B cell (primary cell): ENCODE measurements around the gene GDPD3. TPM values are rescaled to one million over a fixed set of nuclear protein-coding genes. Genes with fewer than 3 reads are reported as not detected.

ENCODE experiments used
- ATAC-seq: fragments of 200-7000 bp; cut with Tn5 transposase; one replicate; pipeline ENCODE4 v1.10.0; 2021; ENCODE audit warnings: low read depth, mild to moderate bottlenecking, moderate number of reproducible peaks, moderate library complexity
- CTCF ChIA-PET: fragments of 350-600 bp; sonication (Branson Sonifier 250); formaldehyde crosslinking; loops from one replicate; lab custom pipeline; 2021; ENCODE audit warnings: antibody characterized with exemption, inconsistent platforms; lab: Charles Lee
- POLR2A ChIA-PET: fragments of 350-600 bp; sonication (Branson Sonifier 250); formaldehyde crosslinking; loops from one replicate; lab custom pipeline; 2021; ENCODE audit warnings: antibody characterized with exemption; lab: Charles Lee
- DNase-seq: peaks from one replicate; pipeline ENCODE4 v3.0.0; 2013
- H2AFZ ChIP-seq: 2 replicates; pipeline ENCODE4 v1.6.1; 2012; ENCODE audit warnings: mild to moderate bottlenecking, low read depth, low read length; ENCODE audit not compliant: insufficient read depth, poor library complexity, severe bottlenecking
- H3K27ac ChIP-seq, 2 donors: 1 replicate in 1 of 2; 2 replicates in 1 of 2; pipeline ENCODE4 v1.5.1; 2012 to 2013; ENCODE audit warnings: low read length in 2 of 2, mild to moderate bottlenecking in 2 of 2, moderate library complexity in 1 of 2
- H3K27me3 ChIP-seq, 4 experiments: fragments of 200-600 bp in 1 of 4; sonication (generic) in 1 of 4; replicated peaks in 1 of 4; 1 replicate in 2 of 4; 2 replicates in 2 of 4; pipeline versions ENCODE4 v1.6.1 to v1.7.0; 2013 to 2016; ENCODE audit warnings: low read length in 3 of 4, mild to moderate bottlenecking in 2 of 4, mixed read lengths in 1 of 4, moderate library complexity in 1 of 4; ENCODE audit not compliant: insufficient read depth in 4 of 4, control insufficient read depth in 3 of 4; ENCODE audit errors: control extremely low read depth in 1 of 4
- H3K36me3 ChIP-seq, 2 experiments: replicated peaks in 1 of 2; 1 replicate in 1 of 2; 2 replicates in 1 of 2; pipeline versions ENCODE4 v1.6.1 to v1.7.1; 2013; ENCODE audit warnings: low read length in 1 of 2; ENCODE audit not compliant: insufficient read depth in 2 of 2, control insufficient read depth in 1 of 2; ENCODE audit errors: control extremely low read depth in 1 of 2, extremely low read depth in 1 of 2
- H3K4me1 ChIP-seq, 2 donors: fragments of 200-600 bp in 1 of 2; sonication (generic) in 1 of 2; 1 replicate in 1 of 2; 2 replicates in 1 of 2; pipeline versions ENCODE4 v1.5.1 to v1.6.1; 2013 to 2017; ENCODE audit warnings: low read length in 2 of 2; ENCODE audit not compliant: control insufficient read depth in 2 of 2, insufficient read depth in 2 of 2
- H3K4me2 ChIP-seq: replicated peaks from 2 replicates; pipeline ENCODE3; 2012; ENCODE audit warnings: mild to moderate bottlenecking, low read depth, low read length; ENCODE audit not compliant: poor library complexity, severe bottlenecking
- H3K4me3 ChIP-seq, 5 experiments: fragments of 200-600 bp in 1 of 5; sonication (generic) in 1 of 5; 1 replicate in 3 of 5; 2 replicates in 2 of 5; pipeline versions ENCODE4 v1.5.1 to v1.7.0; 2011 to 2016; ENCODE audit warnings: low read length in 4 of 5, mild to moderate bottlenecking in 4 of 5, low read depth in 2 of 5, control low read depth in 1 of 5, moderate library complexity in 1 of 5; ENCODE audit not compliant: insufficient read depth in 1 of 5; ENCODE audit errors: control extremely low read depth in 1 of 5, extremely low read depth in 1 of 5
- H3K79me2 ChIP-seq: fragments of 200-600 bp; sonication (generic); one replicate; pipeline ENCODE4 v1.6.0; 2016; ENCODE audit warnings: low read length; ENCODE audit not compliant: control insufficient read depth, insufficient read depth
- H3K9ac ChIP-seq: fragments of 200-600 bp; sonication (generic); 2 replicates; pipeline ENCODE4 v1.6.1; 2017; ENCODE audit warnings: mild to moderate bottlenecking, low read length, moderate library complexity
- H3K9me3 ChIP-seq, 3 donors: one replicate each; pipeline versions ENCODE4 v1.6.1 to v1.7.1; 2013; ENCODE audit warnings: low read length in 2 of 3; ENCODE audit not compliant: control insufficient read depth in 2 of 3, insufficient read depth in 1 of 3; ENCODE audit errors: control extremely low read depth in 1 of 3
- H4K20me1 ChIP-seq: 2 replicates; pipeline ENCODE4 v1.6.0; 2012; ENCODE audit warnings: mild to moderate bottlenecking, low read length; ENCODE audit not compliant: insufficient read depth, control insufficient read depth, poor library complexity, severe bottlenecking
- H3K27ac Mint-ChIP-seq: one replicate; pipeline ENCODE4 v1.8.0; 2021; ENCODE audit warnings: mixed read lengths
- H3K27me3 Mint-ChIP-seq: one replicate; pipeline ENCODE4 v1.8.0; 2021; ENCODE audit warnings: mixed read lengths
- H3K4me1 Mint-ChIP-seq: one replicate; pipeline ENCODE4 v1.8.0; 2021; ENCODE audit warnings: mixed read lengths
- H3K4me3 Mint-ChIP-seq: one replicate; pipeline ENCODE4 v1.8.0; 2021; ENCODE audit warnings: mixed read lengths
- H3K9me3 Mint-ChIP-seq: one replicate; pipeline ENCODE4 v1.8.0; 2022; ENCODE audit warnings: mixed read lengths; ENCODE audit not compliant: insufficient read depth
- EZH2 ChIP-seq: IDR thresholded peaks from 2 replicates; pipeline ENCODE4 v1.6.1; 2012; ENCODE audit warnings: borderline replicate concordance, low read depth, mild to moderate bottlenecking, moderate library complexity, low read length; ENCODE audit not compliant: insufficient read depth, poor library complexity, severe bottlenecking
- WGBS: methylation state at CpG from one replicate; pipeline ENCODE4 v1.1.5; 2013; ENCODE audit warnings: missing lambda C conversion rate; ENCODE audit not compliant: insufficient coverage; 5-methylcytosine and 5-hydroxymethylcytosine counted together
- intact Hi-C: fragments of 100-400 bp; cut with micrococcal nuclease; formaldehyde crosslinking; loops from one replicate; pipeline ENCODE4 v1.10.0; 2022
- polyA plus RNA-seq: library from polyadenylated mRNA; depleted of rRNA; stranded (reverse); fragments of >200 nt; gene quantifications from 2 replicates; pipeline ENCODE4 v1.2.3, GENCODE V29; 2012
- total RNA-seq, 2 donors: library from RNA; stranded (reverse); fragments of 120-200 nt in 1 of 2; gene quantifications; 1 replicate in 1 of 2; 2 replicates in 1 of 2; pipeline versions ENCODE4 v1.2.3 to v1.2.4, GENCODE V29; 2013 to 2022
- TF ChIP-seq, protein P1 (sequence below): fragments of 200-600 bp; IDR thresholded peaks from one replicate; pipeline ENCODE4 v1.8.0; 2022; ENCODE audit warnings: antibody characterized with exemption, mild to moderate bottlenecking

Gene GDPD3
- total and polyA plus RNA-seq, 2 donors (not counting 1 experiment from before 2014, with no cell fraction given): 10.6 to 17.3 TPM

DNA sequence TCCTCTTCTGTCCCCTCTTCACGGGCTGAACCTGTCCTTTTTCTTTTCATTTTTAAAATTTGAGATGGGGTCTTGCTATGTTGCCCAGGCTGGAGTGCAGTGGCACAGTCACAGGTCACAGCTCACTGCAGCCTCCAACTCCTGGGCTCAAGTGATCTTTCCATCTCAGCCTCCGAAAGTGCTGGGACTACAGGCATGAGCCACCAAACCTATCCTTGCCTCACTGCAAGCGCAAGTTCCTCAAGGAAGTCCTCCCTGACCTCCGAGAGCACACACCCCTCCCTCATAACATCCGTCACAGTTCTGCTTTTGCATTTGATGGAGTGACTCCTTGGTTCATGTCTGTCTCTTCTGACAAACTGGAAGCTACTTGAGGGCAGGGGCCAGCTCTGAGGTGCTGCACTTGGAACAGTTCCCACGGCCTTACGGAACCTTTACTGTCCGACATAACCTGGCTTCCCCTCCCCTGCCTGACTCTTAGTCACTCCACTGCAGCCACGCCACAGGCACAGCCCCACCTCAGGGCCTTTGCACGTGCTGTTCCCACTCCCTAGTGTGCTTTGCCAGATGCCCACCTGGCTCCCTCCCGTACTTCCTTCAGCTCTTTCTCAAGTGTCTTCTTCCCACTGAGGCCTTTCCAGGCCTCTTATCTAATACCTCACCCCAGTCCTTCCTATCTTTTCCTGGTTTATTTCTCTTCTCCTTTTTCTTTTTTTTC, 26.0 kb downstream of the GDPD3 start:
- WGBS: 85% methylated on average over 8 of the region's 11 CpGs
- CTCF ChIA-PET: no interaction called here

GRCh38 chr16:30086291-30087140, 26.8 kb downstream of the GDPD3 start:
- peak overlapping the region; percentile 65 for H3K27ac Mint-ChIP-seq
- intact Hi-C loops: no loop called here
- TF ChIP-seq, protein P1, sequence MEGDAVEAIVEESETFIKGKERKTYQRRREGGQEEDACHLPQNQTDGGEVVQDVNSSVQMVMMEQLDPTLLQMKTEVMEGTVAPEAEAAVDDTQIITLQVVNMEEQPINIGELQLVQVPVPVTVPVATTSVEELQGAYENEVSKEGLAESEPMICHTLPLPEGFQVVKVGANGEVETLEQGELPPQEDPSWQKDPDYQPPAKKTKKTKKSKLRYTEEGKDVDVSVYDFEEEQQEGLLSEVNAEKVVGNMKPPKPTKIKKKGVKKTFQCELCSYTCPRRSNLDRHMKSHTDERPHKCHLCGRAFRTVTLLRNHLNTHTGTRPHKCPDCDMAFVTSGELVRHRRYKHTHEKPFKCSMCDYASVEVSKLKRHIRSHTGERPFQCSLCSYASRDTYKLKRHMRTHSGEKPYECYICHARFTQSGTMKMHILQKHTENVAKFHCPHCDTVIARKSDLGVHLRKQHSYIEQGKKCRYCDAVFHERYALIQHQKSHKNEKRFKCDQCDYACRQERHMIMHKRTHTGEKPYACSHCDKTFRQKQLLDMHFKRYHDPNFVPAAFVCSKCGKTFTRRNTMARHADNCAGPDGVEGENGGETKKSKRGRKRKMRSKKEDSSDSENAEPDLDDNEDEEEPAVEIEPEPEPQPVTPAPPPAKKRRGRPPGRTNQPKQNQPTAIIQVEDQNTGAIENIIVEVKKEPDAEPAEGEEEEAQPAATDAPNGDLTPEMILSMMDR: no peak
- no peak for TF ChIP-seq EZH2
- peaks cover 17% of the 10 kb centered on the region for H3K4me1 Mint-ChIP-seq
- H2AFZ ChIP-seq: no peak overlapping the region
- ChIA-PET POLR2A (interaction anchor here (0.5 kb wide), 1 partner anchor 319 kb away, joined by 5 read pairs; no protein-coding TSS in a partner anchor), CTCF (no interaction called here)
- no peak overlapping the region for H3K4me2 ChIP-seq
- H3K27ac ChIP-seq: no peak overlapping the region
- WGBS: 92% methylated on average over 19 of the region's 27 CpGs
- peaks cover 5 to 17% of the 10 kb centered on the region in 2 donors for H3K4me1 ChIP-seq
- H3K4me3 ChIP-seq: no peak overlapping the region
- no peaks in the 10 kb centered on the region for H3K27me3 Mint-ChIP-seq
- DNase-seq (no peak), ATAC-seq (no peak)
- no peak overlapping the region for H3K4me3 Mint-ChIP-seq
- no peaks in the 10 kb centered on the region for H3K9me3 Mint-ChIP-seq
- H3K27me3 ChIP-seq: no peaks in the 10 kb centered on the region
- H3K79me2 ChIP-seq: no peaks in the 10 kb centered on the region
- H3K9ac ChIP-seq: no peak overlapping the region
- H3K36me3 ChIP-seq: peaks cover 0 to 37% of the 10 kb centered on the region in 2 experiments
- no peaks in the 10 kb centered on the region for H4K20me1 ChIP-seq
- H3K9me3 ChIP-seq: no peaks in the 10 kb centered on the region

More for the DNA sequence above, 26.0 kb downstream of the GDPD3 start:
- no peak overlapping the region for H3K4me2 ChIP-seq
- peak overlapping the region; percentile 65 for H3K27ac Mint-ChIP-seq
- H3K9me3 Mint-ChIP-seq: no peaks in the 10 kb centered on the region
- no peak overlapping the region for H3K27ac ChIP-seq
- H3K9ac ChIP-seq: no peak overlapping the region
- ATAC-seq: no peak
- POLR2A ChIA-PET: interaction anchor here (0.5 to 0.7 kb wide), 2 partner anchors 22 to 319 kb away, joined by 5 read pairs; partner anchors contain the start of gene ALDOA
- no peak overlapping the region for H3K4me3 ChIP-seq
- H4K20me1 ChIP-seq: no peaks in the 10 kb centered on the region
- no peaks in the 10 kb centered on the region for H3K79me2 ChIP-seq
- intact Hi-C loops: no loop called here
- H3K27me3 Mint-ChIP-seq: no peaks in the 10 kb centered on the region
- no peak for DNase-seq
- TF ChIP-seq EZH2: no peak
- H3K4me1 Mint-ChIP-seq: peaks cover 25% of the 10 kb centered on the region
- no peaks in the 10 kb centered on the region for H3K9me3 ChIP-seq
- peaks cover 6 to 23% of the 10 kb centered on the region in 2 donors for H3K4me1 ChIP-seq
- no peaks in the 10 kb centered on the region for H3K27me3 ChIP-seq
- no peak overlapping the region for H3K4me3 Mint-ChIP-seq
- H3K36me3 ChIP-seq: peaks cover 0 to 32% of the 10 kb centered on the region in 2 experiments
- H2AFZ ChIP-seq: no peak overlapping the region
